Endothelial cell of umbilical vein (primary cell): Measurements from ENCODE around the gene TMEM273. TPM values are rescaled to one million over a fixed set of nuclear protein-coding genes. Genes with fewer than 3 reads are reported as not detected.

Source experiments
- BruUV-seq: library from RNA; stranded (reverse); fragments of 400-500 nt; replicated peaks from 2 replicates; lab custom pipeline; 2021; lab: Mats Ljungman, UMichigan
- CTCF ChIA-PET: fragments of 300-600, 350-600 bp; sonication (Branson Sonifier 250); formaldehyde crosslinking; loops from one replicate; lab custom pipeline; 2021; ENCODE audit warnings: antibody characterized with exemption, inconsistent platforms; lab: Charles Lee
- POLR2A ChIA-PET: fragments of 300-600, 350-600 bp; sonication (Branson Sonifier 250); formaldehyde crosslinking; loops from one replicate; lab custom pipeline; 2021; ENCODE audit warnings: antibody characterized with exemption, inconsistent platforms; lab: Charles Lee
- DNase-seq: peaks from one replicate; pipeline ENCODE4 v3.0.0-alpha.2; 2011; ENCODE audit warnings: low read depth, low spot score
- FAIRE-seq: peaks from 2 replicates; lab custom pipeline; 2011; peaks lifted over from hg19 to GRCh38; lab: Jason Lieb, UNC
- H2AFZ ChIP-seq: 2 replicates; pipeline ENCODE4 v1.6.0; 2012; ENCODE audit warnings: low read depth, low read length, control low read depth, inconsistent platforms
- H3K27ac ChIP-seq: 2 replicates; pipeline ENCODE4 v1.5.1; 2011; ENCODE audit warnings: low read depth, mild to moderate bottlenecking, control low read depth, low read length, moderate library complexity; ENCODE audit not compliant: insufficient read depth
- H3K27me3 ChIP-seq, 2 experiments: 2 replicates each; pipeline versions ENCODE4 v1.6.0 to v1.6.1; 2011; ENCODE audit warnings: low read length in 2 of 2, mixed read lengths in 1 of 2; ENCODE audit not compliant: control insufficient read depth in 2 of 2, insufficient read depth in 2 of 2
- H3K36me3 ChIP-seq, 2 experiments: 2 replicates in 1 of 2; 3 replicates in 1 of 2; pipeline ENCODE4 v1.5.1; 2011; ENCODE audit warnings: low read length in 2 of 2, mild to moderate bottlenecking in 1 of 2, moderate library complexity in 1 of 2; ENCODE audit not compliant: control insufficient read depth in 2 of 2, insufficient read depth in 2 of 2; ENCODE audit errors: extremely low read depth in 1 of 2
- H3K4me1 ChIP-seq: 3 replicates; pipeline ENCODE4 v1.5.1; 2011; ENCODE audit warnings: mild to moderate bottlenecking, low read length; ENCODE audit not compliant: control insufficient read depth, insufficient read depth; ENCODE audit errors: extremely low read depth
- H3K4me2 ChIP-seq: 2 replicates; pipeline ENCODE4 v1.6.1; 2011; ENCODE audit warnings: low read length, control low read depth, mixed read lengths; ENCODE audit not compliant: insufficient read depth
- H3K4me3 ChIP-seq, 3 experiments: fragments of 200-600 bp in 1 of 3; sonication (generic), shearing (Covaris generic) in 1 of 3; replicated peaks in 1 of 3; 2 replicates each; pipeline ENCODE4 v1.5.1; 2011 to 2016; ENCODE audit warnings: control low read depth in 3 of 3, low read length in 3 of 3, mild to moderate bottlenecking in 2 of 3, inconsistent platforms in 1 of 3, low read depth in 1 of 3, moderate library complexity in 1 of 3; ENCODE audit not compliant: insufficient read depth in 1 of 3
- H3K79me2 ChIP-seq: 2 replicates; pipeline ENCODE4 v1.6.0; 2012; ENCODE audit warnings: low read length, inconsistent platforms; ENCODE audit not compliant: control insufficient read depth, insufficient read depth
- H3K9ac ChIP-seq: replicated peaks from 2 replicates; pipeline ENCODE3; 2011; ENCODE audit warnings: low read length, control low read depth; ENCODE audit not compliant: insufficient read depth; ENCODE audit errors: extremely low read depth
- H3K9me1 ChIP-seq: replicated peaks from 3 replicates; pipeline ENCODE4 v1.6.0; 2011; ENCODE audit warnings: mild to moderate bottlenecking, low read length; ENCODE audit not compliant: control insufficient read depth, insufficient read depth; ENCODE audit errors: extremely low read depth
- H3K9me3 ChIP-seq: replicated peaks from 2 replicates; pipeline ENCODE4 v1.5.1; 2012; ENCODE audit warnings: low read length, inconsistent platforms; ENCODE audit not compliant: control insufficient read depth, insufficient read depth
- H4K20me1 ChIP-seq: replicated peaks from 2 replicates; pipeline ENCODE3; 2011; ENCODE audit warnings: mild to moderate bottlenecking, low read length; ENCODE audit not compliant: control insufficient read depth, insufficient read depth; ENCODE audit errors: extremely low read depth
- CTCF ChIP-seq, 2 donors: IDR thresholded peaks; 1 replicate in 1 of 2; 2 replicates in 1 of 2; pipeline ENCODE4 v1.5.1; 2011; ENCODE audit warnings: low read length in 2 of 2, mild to moderate bottlenecking in 2 of 2, moderate library complexity in 2 of 2, control low read depth in 1 of 2, inconsistent platforms in 1 of 2, low read depth in 1 of 2; ENCODE audit not compliant: insufficient read depth in 1 of 2; ENCODE audit errors: extremely low read depth in 1 of 2
- EZH2 ChIP-seq: IDR thresholded peaks from 2 replicates; pipeline ENCODE4 v1.6.1; 2012; ENCODE audit warnings: borderline replicate concordance, low read depth, mild to moderate bottlenecking, moderate library complexity, low read length, inconsistent platforms; ENCODE audit not compliant: severe bottlenecking
- FOS ChIP-seq: IDR thresholded peaks from 2 replicates; pipeline ENCODE4 v1.6.1; 2011; ENCODE audit warnings: mild to moderate bottlenecking, low read length, moderate library complexity, borderline replicate concordance; ENCODE audit not compliant: insufficient read depth
- GATA2 ChIP-seq: IDR thresholded peaks from 2 replicates; pipeline ENCODE4 v1.7.0; 2011; ENCODE audit warnings: low read depth, mild to moderate bottlenecking, moderate library complexity, mixed read lengths, low read length; ENCODE audit not compliant: insufficient read length, insufficient read depth
- JUN ChIP-seq: IDR thresholded peaks from 2 replicates; pipeline ENCODE4 v1.6.1; 2011; ENCODE audit warnings: borderline replicate concordance, low read depth; ENCODE audit not compliant: insufficient read length, insufficient read depth
- MAX ChIP-seq: IDR thresholded peaks from 2 replicates; pipeline ENCODE4 v1.6.1; 2011; ENCODE audit not compliant: insufficient read depth, insufficient read length
- MYC ChIP-seq: IDR thresholded peaks from one replicate; pipeline ENCODE4 v1.6.1; 2011; ENCODE audit warnings: mild to moderate bottlenecking, low read depth, low read length
- POLR2A ChIP-seq: IDR thresholded peaks from 2 replicates; pipeline ENCODE4 v1.6.1; 2012; ENCODE audit warnings: low read depth, mild to moderate bottlenecking, control low read depth, low read length
- POLR2AphosphoS5 ChIP-seq: IDR thresholded peaks from 2 replicates; pipeline ENCODE4 v1.6.1; 2012; ENCODE audit warnings: low read depth, mild to moderate bottlenecking, control low read depth, low read length, moderate library complexity; ENCODE audit not compliant: insufficient read depth
- dilution Hi-C: fragments of 300-500 bp; cut with MboI; formaldehyde crosslinking; loops from one replicate; pipeline ENCODE4 v1.15.0; 2019; ENCODE audit warnings: low sequenced_read_pairs; ENCODE audit not compliant: extremely low pct_ligation_motif_present
- intact Hi-C: fragments of 100-400 bp; cut with micrococcal nuclease; formaldehyde crosslinking; loops from one replicate; pipeline ENCODE4 v1.10.0; 2022
- polyA plus RNA-seq, 4 experiments: library from polyadenylated mRNA; depleted of rRNA in 3 of 4; stranded (reverse) in 3 of 4; unstranded in 1 of 4; fragments of >200 nt; gene quantifications; 2 replicates each; pipeline versions ENCODE4 v1.2.1 to v1.2.3, GENCODE V29; 2011 to 2012; ENCODE audit warnings: missing spikeins in 1 of 4
- total RNA-seq: library from RNA; stranded (reverse); gene quantifications from 2 replicates; pipeline ENCODE4 v1.2.3, GENCODE V29; 2021

TMEM273 gene
- total and polyA plus RNA-seq, 2 donors (not counting 3 experiments of a cell fraction or from before 2014, with no cell fraction given): 1.9 to 3.7 TPM

GRCh38 chr10:49107887-49108267 lies 80.3 kb downstream of the TMEM273 start:
- H4K20me1 ChIP-seq: no peaks in the 10 kb centered on the region
- H3K4me1 ChIP-seq: no peaks in the 10 kb centered on the region
- H3K36me3 ChIP-seq: no peaks in the 10 kb centered on the region
- no peak for FAIRE-seq
- DNase-seq: no peak
- dilution Hi-C loops: no loop called here
- H3K4me2 ChIP-seq: no peak overlapping the region
- H3K9me1 ChIP-seq: no peaks in the 10 kb centered on the region
- H3K79me2 ChIP-seq: no peaks in the 10 kb centered on the region
- no peak overlapping the region for H3K4me3 ChIP-seq
- no peak overlapping the region for H3K27ac ChIP-seq
- no peaks in the 10 kb centered on the region for H3K9me3 ChIP-seq
- H2AFZ ChIP-seq: no peak overlapping the region
- CTCF ChIA-PET: no interaction called here
- no peak overlapping the region for H3K9ac ChIP-seq
- no TSS peak for BruUV-seq
- TF ChIP-seq MAX (no peak), FOS (no peak), MYC (no peak), POLR2AphosphoS5 (no peak), JUN (no peak), GATA2 (no peak), EZH2 (no peak), POLR2A (no peak), CTCF (IDR thresholded peaks at IDR 0.05; ENCODE audit: extremely low read depth in 1 of 2, insufficient read depth in 1 of 2, low read depth in 1 of 2, low read length in 2 of 2) (no peak)
- intact Hi-C loops: no loop called here
- POLR2A ChIA-PET: no interaction called here
- H3K27me3 ChIP-seq: peaks cover 0 to 4% of the 10 kb centered on the region in 2 experiments
